ENCODE measurements around the gene LRRC49.
"Not testable (repeated sequence)": the region's sequence is repeated elsewhere in the genome, so short reads cannot be mapped to it uniquely, and the experiment has no call there.

LRRC49 gene

DNA sequence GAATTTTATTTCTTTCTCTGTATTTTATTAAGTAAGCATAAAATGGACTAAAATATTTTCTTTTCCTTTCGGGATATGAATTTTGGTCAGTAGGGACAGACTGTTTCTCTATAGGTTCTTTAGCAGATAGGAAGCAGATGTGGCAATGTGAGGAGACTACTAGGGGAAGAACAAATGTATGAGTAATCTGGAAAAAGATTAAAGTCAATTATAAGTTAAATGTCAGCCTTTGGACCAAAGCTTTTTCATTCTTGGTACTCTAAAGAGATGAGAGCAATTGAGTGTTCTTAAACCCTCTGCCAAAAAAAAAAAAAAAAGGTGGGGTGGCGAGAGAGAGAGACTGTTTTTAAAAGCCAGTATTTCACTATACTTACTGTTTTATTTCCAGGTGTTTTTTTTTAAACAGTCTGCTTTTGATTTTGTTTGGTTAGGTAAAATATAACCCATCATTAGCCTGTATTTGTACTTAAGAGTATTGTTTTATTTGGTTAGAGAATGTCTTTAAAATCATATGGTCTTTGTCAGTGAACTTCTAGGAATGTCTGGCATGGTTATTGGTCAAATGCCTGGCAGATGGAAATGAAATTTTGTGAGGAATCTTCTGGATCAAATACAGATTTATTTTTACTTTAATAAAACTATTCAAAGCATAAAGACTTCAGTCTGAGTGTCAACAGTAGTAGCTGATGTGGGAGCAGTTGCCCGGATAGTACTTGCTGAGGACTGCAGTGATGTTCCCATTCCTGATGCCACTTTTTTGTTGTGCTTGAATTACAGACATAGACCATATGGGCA lies 63.8 kb downstream of the LRRC49 start:
- Mint-ChIP-seq H3K27ac (no peak overlapping the region), H3K27me3 (no peaks in the 10 kb centered on the region), H3K36me3 (ENCODE audit: low read depth) (no peaks in the 10 kb centered on the region), H3K9me3 (peaks cover 2% of the 10 kb centered on the region), H3K4me3 (no peak overlapping the region), H3K4me1 (ENCODE audit: low read depth) (no peaks in the 10 kb centered on the region)
- intact Hi-C loops (cut with micrococcal nuclease): no loop called here

DNA sequence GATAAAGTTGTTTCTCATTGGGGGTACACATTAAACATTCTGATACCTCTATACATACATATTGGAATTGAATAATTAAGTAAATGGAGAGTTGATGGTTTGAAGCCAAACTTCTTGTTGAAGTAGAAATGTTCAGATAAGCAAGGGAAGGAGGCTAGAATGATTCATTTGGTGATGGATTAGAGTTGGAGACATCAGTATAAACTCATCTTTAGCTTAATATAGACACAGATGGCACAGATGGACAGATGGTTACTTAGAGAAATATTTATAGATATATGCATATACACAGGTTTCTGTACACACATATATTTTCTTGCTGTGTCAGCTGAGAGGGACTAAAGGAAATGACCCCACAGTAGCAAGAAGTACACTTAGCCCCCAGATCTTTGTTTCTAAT lies 69.5 kb downstream of the LRRC49 start:
- Mint-ChIP-seq H3K36me3 (ENCODE audit: low read depth) (no peaks in the 10 kb centered on the region), H3K4me1 (ENCODE audit: low read depth) (no peaks in the 10 kb centered on the region), H3K4me3 (no peak overlapping the region), H3K27ac (no peak overlapping the region), H3K9me3 (no peaks in the 10 kb centered on the region), H3K27me3 (no peaks in the 10 kb centered on the region)
- intact Hi-C loops (cut with micrococcal nuclease): no loop called here

DNA sequence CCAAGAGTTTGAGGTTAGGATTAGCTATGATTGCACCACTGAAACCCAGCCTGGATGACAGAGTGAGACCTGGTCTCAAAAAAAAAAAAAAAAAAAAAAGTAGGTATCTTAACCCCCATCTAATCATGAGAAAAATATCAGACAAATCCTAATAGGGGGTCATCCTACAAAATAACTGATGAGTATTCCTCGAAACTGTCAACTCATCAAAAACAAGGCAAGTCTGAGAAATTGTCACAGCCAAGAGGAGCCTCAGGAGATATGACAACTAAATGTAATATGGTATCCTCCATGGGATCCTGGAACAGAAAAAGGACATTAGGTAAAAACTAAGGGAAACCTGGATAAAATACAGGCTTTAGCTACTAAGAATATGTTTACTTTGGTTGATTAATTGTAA lies 70.6 kb downstream of the LRRC49 start:
- Mint-ChIP-seq H3K9me3 (no peaks in the 10 kb centered on the region), H3K27ac (no peak overlapping the region), H3K36me3 (ENCODE audit: low read depth) (no peaks in the 10 kb centered on the region), H3K27me3 (no peaks in the 10 kb centered on the region), H3K4me1 (ENCODE audit: low read depth) (no peaks in the 10 kb centered on the region), H3K4me3 (no peak overlapping the region)
- intact Hi-C loops (cut with micrococcal nuclease): no loop called here

DNA sequence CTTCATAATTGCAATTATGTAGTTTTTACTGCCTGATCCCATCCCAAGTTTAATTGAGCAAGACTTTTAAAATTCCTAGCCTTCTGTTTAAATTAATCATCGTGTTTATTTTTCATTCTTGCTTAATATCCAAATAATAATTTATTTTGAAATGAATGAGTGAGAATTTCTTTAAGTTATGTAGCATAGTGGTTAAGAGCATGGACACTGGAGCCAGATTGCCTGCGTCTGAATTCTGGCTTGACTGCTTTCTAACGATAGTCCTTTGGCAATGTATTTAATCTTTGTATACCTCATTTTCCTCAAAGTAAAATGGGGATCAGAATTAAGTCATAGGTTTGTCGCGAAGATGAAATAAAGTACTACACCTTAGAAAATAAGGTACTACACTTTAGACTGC lies 71.4 kb downstream of the LRRC49 start:
- no peak overlapping the region for H3K27ac Mint-ChIP-seq
- H3K4me1 Mint-ChIP-seq (ENCODE audit: low read depth): no peaks in the 10 kb centered on the region
- intact Hi-C loops (cut with micrococcal nuclease): no loop called here
- no peak overlapping the region for H3K4me3 Mint-ChIP-seq
- H3K27me3 Mint-ChIP-seq: no peaks in the 10 kb centered on the region
- H3K9me3 Mint-ChIP-seq: no peaks in the 10 kb centered on the region
- no peaks in the 10 kb centered on the region for H3K36me3 Mint-ChIP-seq (ENCODE audit: low read depth)

DNA sequence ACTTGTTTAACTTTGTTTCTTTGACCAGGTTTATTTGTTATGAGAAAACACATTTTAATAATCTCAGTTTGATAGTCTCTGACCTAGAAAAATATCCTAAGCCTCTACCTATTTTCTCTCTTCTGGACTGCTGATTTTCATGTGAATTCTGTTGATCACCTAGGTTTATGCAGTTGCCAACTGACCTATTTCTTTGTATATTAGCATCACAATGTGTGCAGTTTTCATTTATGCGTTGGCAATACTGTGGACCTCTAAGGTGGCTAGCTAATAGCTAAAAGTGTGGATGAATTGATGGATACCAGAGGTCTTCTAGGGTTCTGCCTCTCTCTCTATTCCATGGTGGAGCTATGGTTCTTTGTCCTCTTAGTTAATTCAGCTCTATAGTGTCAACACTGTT lies 72.1 kb downstream of the LRRC49 start:
- intact Hi-C loops (cut with micrococcal nuclease): no loop called here
- H3K4me1 Mint-ChIP-seq (ENCODE audit: low read depth): no peaks in the 10 kb centered on the region
- no peak overlapping the region for H3K4me3 Mint-ChIP-seq
- H3K9me3 Mint-ChIP-seq: no peaks in the 10 kb centered on the region
- H3K36me3 Mint-ChIP-seq (ENCODE audit: low read depth): no peaks in the 10 kb centered on the region
- no peaks in the 10 kb centered on the region for H3K27me3 Mint-ChIP-seq
- H3K27ac Mint-ChIP-seq: no peak overlapping the region

DNA sequence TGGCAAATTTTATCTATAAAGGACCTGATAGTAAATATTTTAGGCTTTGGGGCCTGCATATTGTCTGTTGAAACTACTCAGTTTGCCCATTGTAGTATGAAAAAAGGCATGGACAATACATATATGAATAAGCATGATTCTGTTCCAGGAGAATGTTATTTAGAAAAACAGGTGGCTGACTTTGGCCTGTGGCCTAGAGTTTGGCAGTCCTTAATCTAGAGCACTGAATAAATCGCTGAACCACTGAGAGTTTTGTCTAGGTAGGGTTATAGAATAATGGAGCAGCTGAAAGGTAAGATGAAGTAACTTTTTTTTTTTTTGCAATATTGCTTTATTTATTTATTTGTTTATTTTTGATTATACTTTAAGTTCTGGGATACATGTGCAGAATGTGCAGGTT lies 75.0 kb downstream of the LRRC49 start:
- no peaks in the 10 kb centered on the region for H3K36me3 Mint-ChIP-seq (ENCODE audit: low read depth)
- no peaks in the 10 kb centered on the region for H3K4me1 Mint-ChIP-seq (ENCODE audit: low read depth)
- no peaks in the 10 kb centered on the region for H3K9me3 Mint-ChIP-seq
- no peaks in the 10 kb centered on the region for H3K27me3 Mint-ChIP-seq
- H3K4me3 Mint-ChIP-seq: no peak overlapping the region
- intact Hi-C loops (cut with micrococcal nuclease): no loop called here
- H3K27ac Mint-ChIP-seq: no peak overlapping the region

DNA sequence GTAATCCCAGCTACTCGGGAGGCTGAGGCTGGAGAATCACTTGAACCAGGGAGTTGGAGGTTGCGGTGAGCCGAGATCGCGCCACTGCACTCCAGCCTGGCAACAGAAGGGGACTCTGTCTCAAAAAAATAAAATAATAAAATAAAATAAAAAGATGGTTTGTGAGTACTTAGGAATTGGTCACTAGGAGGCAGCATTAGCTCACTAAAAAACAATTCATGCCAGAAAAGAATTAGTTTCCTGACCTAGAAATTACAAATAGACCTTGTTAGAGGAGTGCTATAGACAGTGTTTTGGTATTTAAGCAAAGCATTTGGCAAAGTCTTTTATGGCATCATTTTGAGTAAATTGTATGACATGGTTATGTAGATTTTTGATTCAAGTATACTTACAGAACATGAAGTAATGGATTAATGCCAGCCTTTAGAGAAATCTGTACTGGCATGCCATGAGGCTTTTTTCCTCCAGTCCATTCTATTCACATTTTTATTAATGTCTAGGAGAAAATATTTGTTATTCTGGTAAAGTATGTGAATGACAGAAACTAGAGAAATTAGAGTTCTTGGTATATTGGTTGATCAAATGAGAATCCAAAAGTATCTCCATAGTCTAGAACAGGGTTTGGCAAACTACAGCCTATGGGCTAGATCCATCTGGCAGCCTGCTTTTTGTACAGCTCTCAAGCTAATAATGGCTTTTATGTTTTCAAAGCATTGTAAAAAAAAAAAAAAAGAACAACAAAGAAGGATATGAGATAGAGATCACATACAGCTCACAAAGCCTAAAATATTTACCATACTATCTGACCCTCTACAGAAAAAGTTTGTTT lies 81.6 kb downstream of the LRRC49 start:
- no peak overlapping the region for H3K27ac Mint-ChIP-seq
- H3K36me3 Mint-ChIP-seq (ENCODE audit: low read depth): no peaks in the 10 kb centered on the region
- no peaks in the 10 kb centered on the region for H3K4me1 Mint-ChIP-seq (ENCODE audit: low read depth)
- intact Hi-C loops (cut with micrococcal nuclease): no loop called here
- H3K27me3 Mint-ChIP-seq: no peaks in the 10 kb centered on the region
- H3K9me3 Mint-ChIP-seq: no peaks in the 10 kb centered on the region
- H3K4me3 Mint-ChIP-seq: no peak overlapping the region

DNA sequence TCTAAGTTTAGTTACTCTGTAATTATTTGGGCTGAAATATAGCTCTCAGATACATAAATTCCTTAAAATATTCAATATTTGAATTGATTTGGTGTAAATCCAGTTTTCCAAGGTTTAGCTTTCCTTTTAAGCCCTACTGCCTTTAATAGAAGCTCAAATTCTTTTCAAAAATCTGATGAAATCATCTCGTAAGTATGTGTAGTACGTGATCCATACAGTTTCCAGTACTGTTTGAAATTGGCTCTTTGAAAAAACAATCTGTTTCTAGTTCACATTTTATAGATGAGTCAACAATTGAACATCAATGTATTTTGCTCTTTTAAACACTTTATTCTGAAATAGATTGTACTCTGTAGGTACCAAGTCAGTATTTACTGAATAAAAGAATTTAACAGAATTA lies 84.2 kb downstream of the LRRC49 start:
- Mint-ChIP-seq H3K9me3 (no peaks in the 10 kb centered on the region), H3K4me1 (ENCODE audit: low read depth) (no peaks in the 10 kb centered on the region), H3K27ac (no peak overlapping the region), H3K27me3 (no peaks in the 10 kb centered on the region), H3K36me3 (ENCODE audit: low read depth) (no peaks in the 10 kb centered on the region), H3K4me3 (no peak overlapping the region)
- intact Hi-C loops (cut with micrococcal nuclease): no loop called here

DNA sequence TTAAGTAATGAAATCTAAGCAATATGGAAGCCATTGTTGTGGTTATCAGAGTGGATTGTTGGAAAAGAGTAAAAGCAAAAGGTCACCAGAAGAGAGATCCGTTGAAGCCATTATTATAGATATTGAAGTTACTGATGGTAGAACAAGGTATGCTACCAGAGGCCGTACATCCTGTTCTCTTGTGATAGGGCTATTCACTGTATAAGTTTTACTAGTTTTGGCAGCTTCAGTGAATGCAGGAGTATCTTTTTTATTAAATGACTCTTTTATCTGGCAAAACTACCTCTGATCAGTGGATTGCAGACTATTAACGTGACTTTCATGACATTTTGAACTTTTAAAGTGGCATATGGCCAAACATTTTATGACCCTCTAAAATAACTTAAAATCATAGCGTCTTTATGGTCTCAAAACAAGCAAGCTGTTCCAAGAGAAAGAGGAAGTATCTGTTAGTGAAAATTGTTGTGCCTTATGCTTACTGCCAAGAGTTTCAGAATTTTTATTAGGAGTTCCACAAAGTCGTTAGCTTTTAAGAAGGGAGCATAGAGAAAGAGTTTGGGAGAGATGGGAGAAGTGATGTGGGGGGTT lies 102.9 kb downstream of the LRRC49 start:
- peaks cover 19% of the 10 kb centered on the region for H3K9me3 Mint-ChIP-seq
- no peaks in the 10 kb centered on the region for H3K36me3 Mint-ChIP-seq (ENCODE audit: low read depth)
- peaks cover 2% of the 10 kb centered on the region for H3K27me3 Mint-ChIP-seq
- H3K4me3 Mint-ChIP-seq: no peak overlapping the region
- H3K4me1 Mint-ChIP-seq (ENCODE audit: low read depth): no peaks in the 10 kb centered on the region
- H3K27ac Mint-ChIP-seq: no peak overlapping the region
- intact Hi-C loops (cut with micrococcal nuclease): no loop called here

DNA sequence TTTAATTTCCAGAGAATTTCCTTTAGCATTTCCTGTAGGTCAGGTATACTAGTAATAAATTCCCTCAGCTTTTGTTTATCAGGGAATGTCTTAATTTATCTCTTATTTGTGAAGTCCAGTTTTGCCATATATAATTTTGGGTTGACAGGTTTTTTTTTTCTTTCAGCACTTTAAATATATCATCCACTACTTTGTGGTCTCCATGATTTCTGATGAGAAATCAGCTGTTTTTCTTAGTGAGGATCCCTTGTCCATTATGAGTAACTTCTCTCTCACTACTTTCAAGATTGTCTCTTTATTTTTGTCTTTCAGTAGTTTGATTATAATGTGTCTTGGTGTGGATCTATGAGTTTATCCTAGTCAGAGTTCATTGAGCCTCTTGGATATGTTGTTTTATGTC lies 105.7 kb downstream of the LRRC49 start:
- Mint-ChIP-seq H3K27ac (no peak overlapping the region), H3K27me3 (peaks cover 2% of the 10 kb centered on the region), H3K36me3 (ENCODE audit: low read depth) (no peaks in the 10 kb centered on the region), H3K9me3 (peaks cover 13% of the 10 kb centered on the region), H3K4me1 (ENCODE audit: low read depth) (no peaks in the 10 kb centered on the region), H3K4me3 (no peak overlapping the region)
- intact Hi-C loops (cut with micrococcal nuclease): no loop called here

DNA sequence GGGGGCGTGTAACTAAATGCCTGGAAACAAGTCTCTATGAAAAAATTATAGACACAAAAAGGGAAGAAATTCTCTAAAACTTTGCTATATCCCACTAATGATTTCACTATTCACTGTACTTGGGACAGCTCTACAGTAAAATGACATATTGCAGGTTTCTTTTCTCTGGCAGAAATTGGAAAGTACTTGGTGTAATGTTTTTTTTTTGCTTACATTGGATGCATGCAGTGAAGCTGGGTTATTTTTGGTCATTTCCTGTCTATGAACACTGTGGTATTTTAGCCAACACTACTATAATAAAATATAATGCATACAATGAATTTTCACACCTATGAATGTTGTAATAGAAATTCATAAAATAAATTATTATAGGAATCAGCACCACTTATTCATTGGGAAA lies 109.7 kb downstream of the LRRC49 start:
- H3K4me1 Mint-ChIP-seq (ENCODE audit: low read depth): no peaks in the 10 kb centered on the region
- intact Hi-C loops (cut with micrococcal nuclease): no loop called here
- H3K9me3 Mint-ChIP-seq: peaks cover 13% of the 10 kb centered on the region
- no peak overlapping the region for H3K27ac Mint-ChIP-seq
- H3K4me3 Mint-ChIP-seq: no peak overlapping the region
- no peaks in the 10 kb centered on the region for H3K36me3 Mint-ChIP-seq (ENCODE audit: low read depth)
- H3K27me3 Mint-ChIP-seq: no peaks in the 10 kb centered on the region

DNA sequence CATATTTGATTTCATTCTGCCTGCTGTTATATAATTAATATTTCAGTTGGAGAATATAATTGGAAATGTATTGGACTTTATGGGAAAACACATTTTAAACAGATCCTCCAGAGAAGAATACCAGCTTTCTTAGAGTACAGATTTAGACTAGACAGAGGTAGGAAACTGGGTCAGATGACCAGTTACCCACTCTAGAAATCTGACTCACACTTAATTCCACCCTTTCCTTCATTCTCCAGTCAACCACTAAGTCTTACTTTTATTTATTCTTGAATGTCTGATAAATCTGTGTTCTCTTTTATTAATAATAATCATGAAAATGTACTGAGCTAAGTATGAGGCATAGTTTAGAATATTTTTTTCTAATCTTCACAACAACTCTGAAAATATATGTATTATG lies 110.7 kb downstream of the LRRC49 start:
- Mint-ChIP-seq H3K27me3 (no peaks in the 10 kb centered on the region), H3K4me3 (no peak overlapping the region), H3K9me3 (peaks cover 10% of the 10 kb centered on the region), H3K4me1 (ENCODE audit: low read depth) (no peaks in the 10 kb centered on the region), H3K36me3 (ENCODE audit: low read depth) (no peaks in the 10 kb centered on the region), H3K27ac (no peak overlapping the region)
- intact Hi-C loops (cut with micrococcal nuclease): no loop called here

DNA sequence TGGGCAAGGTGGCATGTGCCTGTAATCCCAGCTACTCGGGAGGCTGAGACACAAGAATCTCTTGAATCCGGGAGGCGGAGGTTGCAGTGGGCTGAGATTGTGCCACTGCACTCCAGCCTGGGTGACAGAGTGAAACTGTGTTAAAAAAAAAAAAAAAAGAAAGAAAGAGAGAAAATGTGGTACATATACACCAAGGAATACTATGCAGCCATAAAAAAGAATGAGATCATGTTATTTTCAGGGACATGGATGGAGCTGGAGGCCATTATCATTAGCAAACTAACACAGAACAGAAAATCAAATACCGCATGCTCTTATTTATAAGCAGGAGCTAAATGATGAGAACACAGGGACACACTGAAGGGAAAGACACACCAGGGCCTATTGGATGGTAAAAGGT lies 111.9 kb downstream of the LRRC49 start:
- H3K27me3 Mint-ChIP-seq; H3K36me3 Mint-ChIP-seq (ENCODE audit: low read depth); H3K4me3 Mint-ChIP-seq; H3K27ac Mint-ChIP-seq; intact Hi-C loops (cut with micrococcal nuclease); H3K9me3 Mint-ChIP-seq; H3K4me1 Mint-ChIP-seq (ENCODE audit: low read depth): not testable (repeated sequence)

DNA sequence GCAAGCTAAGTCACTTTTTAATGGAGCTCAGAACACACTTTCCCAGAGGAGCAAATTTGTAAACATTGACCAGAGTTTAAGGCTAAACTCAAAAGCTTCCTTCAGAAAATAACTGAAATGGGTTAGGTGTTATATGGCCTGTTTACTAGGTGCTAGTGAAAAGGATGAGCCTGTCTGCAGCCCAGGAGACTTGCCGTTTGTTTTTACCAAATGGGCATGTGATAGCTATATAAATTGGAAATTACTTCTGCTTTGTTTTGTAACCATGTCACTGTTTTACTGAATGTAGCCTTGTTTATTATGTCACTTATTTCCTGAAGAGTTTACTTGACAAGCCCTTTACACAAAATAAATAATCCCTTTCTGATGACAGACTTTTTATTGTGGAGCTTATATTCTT lies 113.3 kb downstream of the LRRC49 start:
- no peaks in the 10 kb centered on the region for H3K4me1 Mint-ChIP-seq (ENCODE audit: low read depth)
- H3K27me3 Mint-ChIP-seq: no peaks in the 10 kb centered on the region
- intact Hi-C loops (cut with micrococcal nuclease): no loop called here
- H3K9me3 Mint-ChIP-seq: no peaks in the 10 kb centered on the region
- H3K27ac Mint-ChIP-seq: no peak overlapping the region
- no peaks in the 10 kb centered on the region for H3K36me3 Mint-ChIP-seq (ENCODE audit: low read depth)
- no peak overlapping the region for H3K4me3 Mint-ChIP-seq
